HG02798 (cell line): Measurements from ENCODE around the gene JAM3.
"Not testable (repeated sequence)": the region's sequence is repeated elsewhere in the genome, so short reads cannot be mapped to it uniquely, and the experiment has no call there.

Experiments used
- ATAC-seq: cut with Tn5 transposase; IDR thresholded peaks from one replicate; pipeline ENCODE4 v1.9.1; 2021; ENCODE audit warnings: mild to moderate bottlenecking; ENCODE audit not compliant: unreplicated experiment, poor library complexity

The JAM3 gene

GRCh38 chr11:134170919-134171281 is 102.0 kb downstream of the JAM3 start:
- no peak for ATAC-seq

- ATAC-seq: no peak
These were observed 103.1 kb downstream of the JAM3 start for GRCh38 chr11:134171951-134172350.

- ATAC-seq: no peak
These were observed 104.4 kb downstream of the JAM3 start for GRCh38 chr11:134173296-134173695.

- no peak for ATAC-seq
These were observed 107.4 kb downstream of the JAM3 start for GRCh38 chr11:134176284-134176683.

GRCh38 chr11:134178032-134178674 is 109.3 kb downstream of the JAM3 start:
- ATAC-seq: no peak

GRCh38 chr11:134181707-134182106 is 112.8 kb downstream of the JAM3 start:
- ATAC-seq: no peak

- ATAC-seq: not testable (repeated sequence)
These were observed 119.2 kb downstream of the JAM3 start for GRCh38 chr11:134188092-134188491.

GRCh38 chr11:134196756-134197155 is 127.9 kb downstream of the JAM3 start:
- ATAC-seq: no peak

GRCh38 chr11:134199531-134199930 is 130.7 kb downstream of the JAM3 start:
- no peak for ATAC-seq

- ATAC-seq: no peak
These were observed 131.8 kb downstream of the JAM3 start for GRCh38 chr11:134200688-134201087.
